RPMI8226 (cell line): Measurements from ENCODE around the gene CAPN14.
"Not testable (repeated sequence)": the region's sequence is repeated elsewhere in the genome, so short reads cannot be mapped to it uniquely, and the experiment has no call there.

Experiments used
- DNase-seq: peaks from one replicate; pipeline ENCODE4 v3.0.0-alpha.2; 2015

Gene CAPN14

DNA sequence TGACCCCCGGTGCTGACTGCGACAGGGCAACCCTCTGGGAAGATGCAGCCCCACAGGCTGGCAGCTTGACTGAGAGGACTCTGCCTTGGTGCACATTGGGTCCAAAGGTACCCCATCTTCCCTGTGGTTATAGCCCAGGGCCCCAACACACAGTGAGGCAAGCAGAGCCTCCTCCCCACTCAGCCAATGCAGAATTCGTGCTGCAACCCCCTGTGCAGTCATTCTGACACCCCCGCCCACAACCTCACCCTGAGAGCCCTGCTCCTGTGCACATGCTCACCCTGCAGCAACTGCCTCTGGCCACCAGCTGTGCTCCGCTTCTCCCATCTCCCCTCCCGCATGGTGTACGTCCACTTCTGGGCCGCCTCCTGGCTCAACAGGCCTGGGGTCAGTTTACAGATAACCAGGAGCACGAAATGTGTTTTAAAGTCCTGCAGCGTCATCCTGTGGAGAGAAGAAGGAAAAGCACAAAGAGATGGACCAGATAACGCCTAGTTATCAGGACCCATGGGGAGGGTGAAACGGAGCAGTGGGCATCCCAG is 24.4 kb downstream of the CAPN14 start:
- DNase-seq, result no peak

DNA sequence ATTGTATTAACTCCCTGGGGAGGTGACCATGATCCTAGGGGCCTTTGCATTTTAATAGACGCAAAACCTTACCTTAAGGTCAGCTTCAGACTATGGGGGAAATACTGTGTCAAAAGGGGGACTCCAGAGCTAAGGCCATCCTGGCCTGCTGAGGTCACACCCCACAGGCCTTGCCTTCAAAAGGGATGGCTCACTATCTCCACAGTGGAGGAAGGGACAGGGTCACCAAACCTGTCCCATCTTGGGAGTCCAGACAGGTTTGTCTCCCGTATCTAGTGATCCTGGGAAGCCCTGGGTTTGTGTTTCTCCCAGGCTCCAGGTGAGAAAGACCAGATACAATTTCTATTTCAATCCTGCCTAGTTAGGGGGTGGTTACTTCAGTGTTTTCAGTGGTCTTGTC is 24.9 kb downstream of the CAPN14 start:
- DNase-seq, result no peak

DNA sequence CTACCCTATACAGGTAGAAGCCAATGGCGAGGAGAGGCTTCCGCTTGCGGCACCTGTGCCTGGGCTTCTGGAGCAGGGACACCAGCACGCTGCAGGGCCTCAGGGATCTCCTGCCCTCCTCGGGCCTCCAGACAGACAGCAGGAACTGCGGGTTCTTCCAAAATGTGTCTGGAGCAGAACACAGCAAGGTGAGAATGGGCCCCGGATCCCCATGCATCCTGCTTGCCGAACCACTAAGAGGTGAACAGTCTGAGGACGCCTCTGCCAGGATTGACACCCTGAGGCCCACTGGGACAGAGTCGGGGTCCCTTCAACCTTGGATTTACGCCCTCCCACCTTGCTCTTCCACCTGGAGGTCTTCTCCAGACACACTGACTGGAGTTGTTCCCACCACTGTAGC is 25.4 kb downstream of the CAPN14 start:
- DNase-seq, result no peak

- DNase-seq, result no peak
Measured at GRCh38 chr2:31190188-31190587, 27.1 kb downstream of the CAPN14 start.

DNA sequence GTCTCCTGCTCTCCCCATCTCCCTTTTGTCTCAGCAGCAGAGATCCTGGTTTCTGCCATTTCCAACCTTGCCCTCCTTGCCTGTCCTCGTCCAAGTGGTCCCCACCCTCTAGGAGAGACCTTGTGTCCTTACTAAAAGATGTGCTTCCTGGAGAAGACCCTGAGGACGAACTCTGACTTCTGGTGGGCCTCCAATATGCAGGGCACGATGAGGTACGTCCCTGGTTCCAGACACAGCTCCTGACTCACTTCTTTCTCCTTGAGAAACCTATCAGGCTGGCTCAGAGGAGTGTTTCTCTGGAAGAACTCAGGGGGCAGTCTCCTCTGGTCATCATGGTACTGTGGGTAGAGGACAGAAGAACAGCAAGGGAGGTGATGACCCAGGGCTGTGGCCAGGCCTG is 28.2 kb downstream of the CAPN14 start:
- DNase-seq, result no peak

DNA sequence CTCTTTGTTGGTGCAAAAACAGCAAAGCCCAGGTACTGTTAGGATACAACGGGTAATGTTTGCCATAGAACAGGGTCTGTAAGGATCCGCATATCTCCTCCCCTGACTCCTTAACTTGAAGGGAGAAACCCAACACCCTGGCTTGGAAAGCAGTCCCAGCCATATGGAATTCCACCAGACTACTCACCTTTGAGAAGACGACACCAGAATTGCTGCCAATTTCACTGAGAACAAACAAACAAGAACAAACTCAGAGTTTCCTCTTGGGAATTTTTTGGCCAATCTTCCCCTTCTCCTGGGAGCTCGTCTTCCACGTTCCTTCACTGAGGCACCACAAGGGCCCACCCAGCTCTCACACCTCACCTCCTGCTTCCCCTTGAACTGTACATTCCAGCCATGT is 29.2 kb downstream of the CAPN14 start:
- no peak for DNase-seq

- DNase-seq, result no peak
Measured at GRCh38 chr2:31187166-31187565, 30.1 kb downstream of the CAPN14 start.

DNA sequence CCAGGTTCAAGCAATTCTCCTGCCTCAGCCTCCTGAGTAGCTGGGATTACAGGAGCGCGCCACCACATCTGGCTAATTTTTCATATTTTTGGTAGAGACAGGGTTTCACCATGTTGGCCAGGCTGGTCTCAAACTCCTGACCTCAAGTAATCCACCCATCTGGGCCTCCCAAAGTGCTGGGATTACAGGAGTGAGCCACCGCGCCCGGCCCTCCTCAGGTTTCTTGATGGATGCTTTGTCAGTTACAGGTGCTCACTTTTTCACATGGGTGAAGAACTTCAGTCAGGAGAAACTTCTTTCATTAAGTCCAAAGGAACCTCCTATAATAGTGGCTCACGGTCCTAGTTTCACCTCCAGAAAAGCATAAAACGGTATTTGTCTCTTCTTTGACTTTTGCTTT is 33.3 kb downstream of the CAPN14 start:
- DNase-seq, result not testable (repeated sequence)

DNA sequence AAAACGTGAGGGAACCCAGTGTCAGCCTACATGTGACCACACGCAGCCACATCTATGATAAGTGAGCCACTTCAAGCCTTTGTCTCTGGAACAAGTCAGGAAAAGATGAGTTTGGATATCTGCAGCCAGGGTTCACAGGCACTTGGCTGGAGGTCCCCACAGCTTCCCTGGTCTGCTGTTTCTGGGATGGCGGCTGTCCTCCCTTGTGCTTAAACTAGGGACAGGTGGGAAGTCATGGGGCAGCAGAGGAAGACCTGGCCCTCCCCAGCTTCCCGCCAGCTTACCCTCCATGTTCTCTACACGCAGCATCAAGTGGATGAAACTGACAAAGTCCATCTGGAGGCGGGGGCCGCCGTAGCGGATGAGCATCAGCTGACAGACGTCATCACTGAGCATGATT is 40.6 kb downstream of the CAPN14 start:
- no peak for DNase-seq

GRCh38 chr2:31171142-31171541 is 46.2 kb downstream of the CAPN14 start:
- DNase-seq, result no peak

GRCh38 chr2:31170071-31170698 is 47.1 kb downstream of the CAPN14 start:
- peak; percentile 68 for DNase-seq

GRCh38 chr2:31168291-31168690 is 49.0 kb downstream of the CAPN14 start:
- no peak for DNase-seq

DNA sequence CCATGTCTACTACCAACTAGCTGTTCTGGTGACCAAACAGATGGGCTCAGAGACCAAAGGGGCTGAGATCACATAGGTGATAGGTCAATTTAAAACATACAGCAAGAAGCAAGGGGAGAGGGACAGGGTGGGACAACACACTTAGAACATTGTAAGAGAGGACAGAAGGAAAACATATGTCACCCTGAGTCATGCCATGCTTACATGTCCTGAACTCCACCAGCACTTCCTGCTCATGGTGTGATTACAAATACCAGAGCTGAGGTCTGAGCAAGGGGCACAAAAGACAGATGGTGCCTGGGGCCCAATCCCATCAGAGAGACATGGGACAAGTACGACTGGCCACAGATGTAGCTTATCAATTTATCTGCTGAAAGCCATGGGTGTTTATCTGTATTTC is 50.4 kb downstream of the CAPN14 start:
- no peak for DNase-seq

- no peak for DNase-seq
Measured at GRCh38 chr2:31163011-31163539, 54.2 kb downstream of the CAPN14 start.

DNA sequence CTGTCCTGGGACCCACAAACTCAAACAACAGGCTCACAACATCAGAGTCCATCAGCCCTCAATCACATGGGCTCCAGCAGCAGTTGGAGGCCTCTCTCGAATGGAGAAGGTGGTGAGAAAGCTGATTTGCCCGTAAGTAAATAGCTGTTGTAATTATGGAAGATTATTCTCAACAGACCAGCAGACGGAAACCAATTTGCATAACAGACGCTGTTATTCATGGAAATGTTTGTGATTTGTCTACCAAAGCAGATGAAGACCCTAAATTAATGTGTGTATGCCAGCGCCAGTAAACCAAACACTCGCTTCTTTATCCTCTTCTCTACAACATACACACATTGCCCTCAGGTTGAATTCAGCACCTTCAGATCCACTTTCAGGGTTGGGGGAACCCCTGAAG is 55.7 kb downstream of the CAPN14 start:
- no peak for DNase-seq

DNA sequence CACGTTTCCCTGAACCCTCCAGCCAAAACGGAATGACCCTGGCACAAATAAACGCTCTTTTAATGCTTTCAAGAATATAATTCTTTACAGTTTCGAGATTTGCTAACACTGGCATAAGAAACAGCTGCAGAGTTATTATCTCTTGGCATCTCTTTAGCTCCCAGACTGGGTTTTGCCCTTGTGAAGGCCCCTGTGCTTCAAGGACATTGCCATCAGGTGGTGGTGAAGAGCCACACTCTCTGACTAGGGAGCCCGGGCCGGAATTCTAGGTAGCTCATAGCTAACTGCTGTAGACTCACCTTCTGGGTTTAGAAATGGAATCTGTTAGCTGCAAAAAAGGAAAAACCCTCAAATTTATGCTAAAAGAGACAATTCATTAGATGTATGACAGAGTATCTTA is 65.8 kb downstream of the CAPN14 start:
- peak; percentile 41 for DNase-seq

- DNase-seq, result no peak
Measured at GRCh38 chr2:31150120-31150670, 67.1 kb downstream of the CAPN14 start.

DNA sequence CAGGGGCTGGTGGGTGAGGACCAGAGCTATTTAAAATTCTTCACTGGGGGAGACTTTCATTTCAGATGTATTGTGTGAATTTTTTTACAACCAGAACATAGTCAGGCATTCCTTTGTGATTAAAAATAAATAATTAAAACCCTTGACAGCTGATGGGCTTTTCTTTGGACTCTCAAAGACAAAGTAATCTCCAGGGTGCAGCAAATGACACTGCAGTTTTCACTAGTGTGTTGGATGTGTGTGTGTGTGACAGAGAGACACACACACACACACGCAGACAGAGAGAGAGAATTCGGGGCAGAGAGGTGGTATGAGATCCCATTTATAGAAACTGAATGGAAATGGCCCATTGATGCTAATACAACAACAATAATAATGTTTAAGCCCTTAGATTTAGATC is 68.8 kb downstream of the CAPN14 start:
- no peak for DNase-seq

DNA sequence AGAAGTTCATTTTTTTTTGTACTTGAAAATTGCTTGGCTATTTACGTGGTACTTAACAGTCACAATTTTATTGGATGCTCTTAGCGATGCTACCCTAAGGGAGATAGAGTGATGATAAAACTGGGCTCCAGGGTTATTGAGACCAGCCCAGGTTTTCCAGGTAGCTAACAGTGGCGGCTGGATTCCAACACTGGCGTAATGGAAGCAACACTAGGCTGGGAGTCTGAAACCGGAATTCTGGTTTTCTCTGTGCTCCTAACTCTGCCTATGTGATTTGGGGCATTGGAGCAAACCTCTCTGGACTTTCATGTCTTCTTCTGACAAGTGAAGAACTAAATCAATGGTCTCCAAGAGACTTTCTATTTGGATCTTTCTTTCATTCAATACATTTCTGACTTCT is 69.7 kb downstream of the CAPN14 start:
- no peak for DNase-seq

- DNase-seq, result no peak
Measured at GRCh38 chr2:31142110-31142509, 75.2 kb downstream of the CAPN14 start.

DNA sequence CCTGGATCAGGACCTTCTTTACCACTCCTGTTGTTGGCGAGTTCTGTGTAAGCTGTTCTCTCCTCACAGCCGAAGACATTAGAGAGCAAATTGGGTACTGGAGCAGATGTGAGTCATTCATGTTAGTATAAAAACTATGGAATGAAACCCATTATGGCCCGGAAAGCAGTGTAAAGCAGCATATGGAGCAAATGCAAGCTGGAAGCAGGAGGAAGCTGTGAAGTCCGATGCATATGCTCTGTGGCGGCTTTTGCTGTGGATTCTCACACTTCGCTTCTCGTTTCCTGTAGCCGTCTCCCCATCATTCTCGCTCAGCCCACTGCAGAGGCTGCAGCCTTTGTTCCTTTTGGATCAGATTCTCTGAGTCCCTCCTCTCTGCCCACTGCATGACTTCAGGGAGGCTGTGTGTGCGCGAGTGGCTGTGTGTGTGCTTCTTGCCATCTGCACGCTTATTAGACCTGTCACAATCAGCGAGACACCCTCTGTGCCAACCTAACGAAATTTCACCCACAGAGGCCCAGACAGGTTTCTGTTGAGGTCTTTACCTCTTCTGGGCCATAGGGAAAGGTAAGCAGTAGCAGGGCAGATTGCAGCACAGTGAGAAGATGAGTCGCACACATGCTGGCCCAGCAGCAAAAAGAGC is 75.8 kb downstream of the CAPN14 start:
- no peak for DNase-seq

GRCh38 chr2:31140151-31140550 is 77.2 kb downstream of the CAPN14 start:
- no peak for DNase-seq

GRCh38 chr2:31139671-31140070 is 77.6 kb downstream of the CAPN14 start:
- no peak for DNase-seq
